ENCODE data around the gene ZC3H4.

ZC3H4 gene

DNA sequence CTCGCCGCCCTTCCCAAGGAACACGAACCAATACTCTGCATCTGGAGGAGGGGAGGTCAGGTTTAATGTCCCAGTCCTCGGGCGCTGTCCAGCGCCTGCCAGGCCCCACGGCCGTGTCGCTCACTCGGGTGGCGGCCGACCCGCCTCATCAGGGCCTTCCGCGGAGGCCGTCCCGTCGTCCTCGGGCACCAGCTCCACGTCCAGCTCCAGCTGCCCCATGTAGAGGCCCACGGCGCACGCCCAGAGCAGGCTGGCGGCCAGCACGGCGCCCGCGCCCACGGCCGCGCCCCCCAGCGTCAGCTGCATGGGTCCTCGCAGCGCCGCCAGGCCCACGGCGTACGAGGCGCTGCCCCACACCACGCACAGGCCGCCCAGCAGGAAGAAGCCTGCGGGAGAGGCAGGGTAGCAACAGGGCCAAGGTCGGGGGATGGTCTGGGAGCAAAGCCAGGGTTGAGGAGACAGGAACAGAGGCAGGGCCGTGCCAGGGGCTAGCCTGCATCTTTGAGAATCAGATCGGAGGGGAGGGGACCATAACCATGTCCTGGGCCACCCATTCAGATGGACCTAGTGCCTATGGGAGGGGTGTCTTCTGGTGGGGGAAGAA, 67.6 kb downstream of the ZC3H4 start:
- no peak for DNase-seq

DNA sequence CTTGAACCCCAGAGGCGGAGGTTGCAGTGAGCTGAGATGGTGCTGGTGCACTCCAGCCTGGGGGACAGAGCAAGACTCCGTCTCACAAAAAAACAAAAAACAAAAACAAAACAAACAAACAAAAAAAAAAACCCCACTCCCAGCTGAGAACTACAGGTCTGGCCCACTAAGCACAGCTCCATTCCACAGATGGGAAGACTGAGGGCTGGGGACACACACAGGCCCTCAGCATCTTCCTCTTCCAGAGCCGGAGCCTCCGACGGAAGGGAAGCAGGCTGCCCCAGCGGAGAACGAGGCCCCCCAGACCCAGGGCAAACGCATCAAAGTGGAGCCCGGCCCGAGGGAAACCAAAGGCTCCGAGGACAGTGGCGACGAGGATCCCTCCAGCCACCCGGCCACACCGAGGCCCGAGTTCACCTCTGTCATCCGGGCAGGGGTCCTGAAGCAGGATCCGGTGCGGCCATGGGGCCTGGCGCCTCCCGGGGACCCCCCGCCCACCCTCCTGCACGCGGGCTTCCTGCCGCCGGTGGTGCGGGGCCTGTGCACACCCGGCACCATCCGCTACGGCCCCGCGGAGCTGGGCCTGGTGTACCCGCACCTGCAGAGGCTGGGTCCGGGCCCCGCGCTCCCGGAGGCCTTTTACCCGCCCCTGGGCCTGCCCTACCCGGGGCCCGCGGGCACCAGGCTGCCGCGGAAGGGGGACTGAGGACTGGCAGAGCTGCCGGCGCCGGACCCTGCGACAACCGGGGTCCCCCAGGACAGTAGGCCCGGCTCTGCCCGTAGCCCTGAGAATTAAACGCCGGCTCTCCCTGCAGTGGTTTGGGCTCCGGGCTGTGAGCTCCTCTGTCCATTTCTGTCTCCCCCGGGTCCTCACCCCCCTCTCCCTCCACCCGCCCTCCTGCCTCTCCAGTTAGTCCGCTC, 68.4 kb downstream of the ZC3H4 start:
- DNase-seq, result no peak

DNA sequence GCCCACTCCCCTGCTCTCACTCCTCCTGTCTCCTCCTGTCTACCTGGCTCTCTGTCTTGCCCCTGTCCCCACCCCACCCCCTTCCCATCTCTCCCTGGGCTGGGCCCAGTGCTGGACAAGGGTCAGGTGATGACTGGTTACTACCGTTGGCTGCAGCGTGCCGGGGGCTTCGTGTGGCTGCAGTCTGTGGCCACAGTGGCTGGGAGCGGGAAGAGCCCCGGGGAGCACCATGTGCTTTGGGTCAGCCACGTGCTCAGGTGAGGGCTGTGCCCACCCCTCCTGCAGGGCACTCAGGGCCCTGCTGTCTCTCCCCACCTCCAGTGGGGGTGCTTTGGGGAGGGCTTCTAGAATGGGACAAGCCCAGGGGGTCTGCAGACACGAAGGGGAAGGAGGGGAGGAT, 72.7 kb downstream of the ZC3H4 start:
- no peak for DNase-seq

DNA sequence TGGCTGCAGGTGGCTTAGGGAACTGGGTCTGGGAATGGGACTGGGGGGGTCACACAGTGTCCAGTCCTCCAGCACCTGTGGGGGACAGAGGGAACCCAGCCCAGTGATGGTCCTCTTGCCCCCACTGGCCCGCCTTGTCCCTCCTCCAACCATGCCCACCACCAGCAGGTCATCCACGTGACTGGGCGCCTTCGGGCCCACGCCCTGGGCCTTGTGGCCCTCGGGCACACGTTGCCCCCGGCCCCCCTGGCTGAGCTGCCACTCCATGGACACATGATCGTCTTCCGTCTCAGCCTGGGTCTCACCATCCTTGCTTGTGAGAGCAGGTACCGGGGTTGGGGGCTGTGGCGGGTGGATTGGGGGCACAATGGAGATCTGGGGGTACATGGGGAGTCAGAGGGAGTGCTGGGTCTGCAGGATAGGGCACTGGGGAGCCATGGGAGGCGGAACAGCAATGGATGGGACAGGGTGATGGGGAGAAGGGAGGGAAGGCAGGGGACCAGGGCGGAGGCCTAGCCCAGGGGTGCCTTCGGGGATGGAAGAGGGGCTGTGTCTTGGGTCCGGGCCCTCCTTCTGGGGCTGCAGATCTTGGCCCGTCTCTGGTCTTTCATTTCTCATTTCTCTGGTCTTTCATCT, 74.2 kb downstream of the ZC3H4 start:
- DNase-seq, result no peak

DNA sequence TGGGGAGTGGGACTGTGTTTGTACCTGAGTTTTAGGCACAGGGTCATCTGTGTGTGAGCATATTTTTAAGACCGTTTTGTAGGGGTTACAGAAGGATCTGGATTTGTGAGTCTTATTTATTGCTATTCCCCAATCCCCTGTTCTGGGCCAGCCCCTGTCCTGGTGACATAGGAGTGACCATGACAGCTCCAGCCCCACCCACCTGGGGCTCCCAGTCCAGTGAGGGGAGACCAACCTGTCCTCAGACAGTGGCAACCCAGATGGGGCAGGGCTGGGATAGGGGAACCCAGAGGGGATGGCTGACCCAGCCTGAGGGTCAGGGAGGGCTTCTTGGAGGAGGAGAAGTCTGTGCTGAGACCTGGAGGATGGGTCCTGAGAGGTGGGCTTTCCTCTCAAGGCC, 75.8 kb downstream of the ZC3H4 start:
- DNase-seq, result no peak

DNA sequence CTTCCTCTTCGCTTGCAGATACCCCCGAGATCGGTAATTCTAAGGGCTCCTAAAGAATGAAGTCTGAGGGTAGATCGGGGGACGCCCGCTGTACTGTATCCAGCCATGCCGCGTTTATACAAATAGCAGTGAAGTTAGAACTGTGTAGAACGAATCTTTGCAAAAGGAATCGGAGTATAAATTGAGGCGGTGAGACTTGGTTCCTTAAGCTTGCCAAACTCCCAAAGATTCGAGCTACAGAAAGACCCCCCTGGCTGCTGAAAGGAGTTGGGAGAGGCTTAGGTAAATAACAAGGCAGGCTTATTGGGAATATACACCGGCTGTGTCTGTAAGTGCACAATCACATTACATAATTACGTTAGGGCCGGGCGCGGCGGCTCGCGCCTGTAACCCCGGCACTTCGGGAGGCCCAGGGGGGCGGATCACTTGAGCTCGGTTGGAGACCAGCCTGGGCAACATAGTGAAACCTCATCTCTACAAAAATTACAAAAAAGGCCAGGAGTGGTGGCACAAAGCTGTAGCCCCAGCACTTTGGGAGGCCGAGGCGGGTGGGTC, 77.4 kb downstream of the ZC3H4 start:
- no peak for DNase-seq

DNA sequence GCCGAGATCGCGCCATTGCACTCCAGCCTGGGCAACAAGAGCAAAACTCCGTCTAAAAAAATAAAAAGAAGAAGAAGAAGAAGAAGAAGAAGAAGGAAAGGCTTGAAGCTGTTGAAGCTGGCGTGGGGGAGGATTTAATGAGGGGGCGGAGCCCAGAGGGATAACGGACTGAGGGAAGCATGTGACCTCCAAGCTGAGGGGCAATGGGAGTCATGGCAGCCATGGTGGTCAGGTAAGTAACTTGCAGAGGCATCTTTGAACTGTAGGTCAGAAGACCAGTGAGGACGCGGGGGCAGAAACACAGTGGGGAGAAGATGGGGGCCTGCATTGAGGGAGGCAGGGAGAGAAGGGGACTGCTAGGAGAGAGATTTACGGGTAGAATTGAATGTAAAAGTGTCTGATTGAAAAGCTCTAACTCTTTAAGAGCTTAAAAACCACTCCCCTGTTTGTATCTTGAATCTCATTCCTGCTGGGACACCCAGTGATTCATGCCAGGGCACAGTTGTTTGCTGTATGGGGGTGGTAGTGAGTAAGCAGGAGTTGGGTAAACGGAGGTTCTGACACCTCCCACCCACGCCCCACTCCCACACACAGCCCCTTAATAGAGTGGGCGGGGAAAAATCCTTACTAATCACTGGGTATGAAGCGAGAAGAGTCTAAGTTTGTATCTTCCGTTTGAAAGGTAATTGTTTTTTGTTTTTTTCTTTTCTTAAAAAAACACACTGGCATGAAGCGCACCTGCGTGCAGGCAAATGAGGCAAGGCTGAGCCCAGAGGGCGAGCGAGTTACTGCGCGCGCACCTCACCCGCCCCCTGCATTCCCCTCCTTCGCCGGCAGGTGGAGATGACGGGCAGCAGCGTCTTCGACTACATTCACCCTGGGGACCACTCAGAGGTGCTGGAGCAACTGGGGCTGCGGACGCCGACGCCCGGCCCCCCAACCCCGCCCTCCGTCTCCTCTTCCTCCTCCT, 78.2 kb downstream of the ZC3H4 start:
- peak; percentile 89 to 95 (median 90) for DNase-seq

DNA sequence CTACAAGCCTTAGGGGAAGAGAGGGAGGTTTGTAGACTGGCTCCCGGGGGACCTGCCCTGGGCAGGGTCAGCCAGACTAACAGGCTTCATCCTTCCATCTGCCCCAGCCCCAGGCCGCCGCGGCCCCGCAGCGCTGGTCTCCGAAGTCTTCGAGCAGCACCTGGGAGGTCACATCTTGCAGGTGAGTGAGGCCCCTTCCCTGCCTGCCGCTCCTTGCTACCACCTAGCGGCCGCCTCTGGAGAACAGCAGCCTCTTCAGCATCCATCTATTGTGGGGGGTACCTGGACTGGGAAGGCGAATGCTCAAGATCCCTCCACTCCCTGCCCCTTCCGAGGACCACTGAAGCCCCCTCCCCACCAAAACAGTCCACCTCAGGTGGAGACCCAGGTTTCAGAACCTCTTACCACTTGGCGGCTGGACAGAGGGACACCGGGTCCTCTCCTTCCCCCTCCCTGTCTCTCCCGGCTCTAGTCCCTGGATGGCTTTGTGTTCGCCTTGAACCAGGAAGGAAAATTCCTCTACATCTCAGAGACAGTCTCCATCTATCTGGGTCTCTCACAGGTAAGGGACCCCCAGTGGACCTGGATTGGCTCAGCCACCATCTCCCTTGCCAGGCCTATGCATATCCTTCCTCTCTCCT, 81.3 kb downstream of the ZC3H4 start:
- peak; percentile 29 to 63 (median 47) for DNase-seq

DNA sequence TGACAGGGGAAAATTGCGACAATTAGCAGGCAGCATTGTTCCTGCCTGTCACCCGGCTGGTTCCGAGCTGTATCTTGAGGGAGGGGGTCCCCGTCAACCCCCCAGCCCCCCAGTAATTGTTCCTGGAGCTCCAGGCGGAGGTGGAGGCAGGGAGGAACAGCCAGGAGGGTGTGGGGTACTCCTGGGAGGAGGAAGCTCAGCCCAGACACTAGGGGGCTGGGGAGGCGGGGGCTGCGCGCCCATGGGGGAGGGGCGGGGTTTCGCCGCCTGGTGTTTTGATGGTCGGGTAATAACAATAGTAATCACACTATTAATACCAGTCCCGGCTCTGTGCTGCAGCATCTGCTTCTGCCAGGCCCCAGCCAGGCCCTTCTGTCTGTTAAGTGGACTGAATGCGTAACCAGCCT, 85.4 kb downstream of the ZC3H4 start:
- no peak for DNase-seq

DNA sequence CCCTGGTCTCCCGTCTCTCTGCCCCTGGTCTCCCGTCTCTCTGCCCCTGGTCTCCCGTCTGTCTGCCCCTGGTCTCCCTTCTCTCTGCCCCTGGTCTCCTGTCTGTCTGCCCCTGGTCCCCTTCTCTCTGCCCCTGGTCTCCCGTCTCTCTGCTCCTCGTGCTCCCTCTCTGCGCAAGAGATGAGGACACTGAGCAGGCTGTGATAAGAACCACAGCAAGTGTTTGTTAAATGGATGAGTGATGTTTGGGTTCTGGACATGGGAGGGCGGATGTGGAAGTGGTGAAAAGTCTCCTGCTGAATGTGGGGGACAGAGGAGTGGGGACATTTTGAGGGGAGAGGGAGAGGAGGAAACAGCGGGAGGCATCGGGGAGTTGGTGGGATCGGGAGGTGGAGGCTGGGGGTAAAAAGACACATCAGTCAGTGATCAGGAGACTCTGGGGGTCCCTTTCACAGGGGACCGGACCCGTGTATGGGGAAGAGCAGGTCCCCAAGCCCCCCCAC, 85.9 kb downstream of the ZC3H4 start:
- DNase-seq, result no peak

DNA sequence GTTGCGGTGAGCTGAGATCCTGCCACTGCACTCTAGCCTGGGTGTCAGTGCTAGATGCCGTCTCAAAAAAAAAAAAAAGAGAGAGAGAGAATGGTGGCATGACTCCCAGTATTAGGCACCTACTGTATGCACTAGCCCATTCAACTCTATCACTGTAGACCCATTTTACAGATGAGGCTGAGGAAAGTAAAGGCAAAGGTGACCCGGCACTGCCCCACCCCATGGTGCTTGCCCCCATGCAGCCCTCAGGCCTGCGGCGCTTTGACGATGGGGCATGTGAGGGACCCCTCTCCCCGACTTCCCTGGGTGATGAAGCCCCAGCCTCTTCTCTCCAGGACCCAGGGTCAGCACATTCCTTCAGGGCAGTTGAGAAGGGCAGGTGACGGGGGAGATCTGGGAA, 86.7 kb downstream of the ZC3H4 start:
- no peak for DNase-seq

DNA sequence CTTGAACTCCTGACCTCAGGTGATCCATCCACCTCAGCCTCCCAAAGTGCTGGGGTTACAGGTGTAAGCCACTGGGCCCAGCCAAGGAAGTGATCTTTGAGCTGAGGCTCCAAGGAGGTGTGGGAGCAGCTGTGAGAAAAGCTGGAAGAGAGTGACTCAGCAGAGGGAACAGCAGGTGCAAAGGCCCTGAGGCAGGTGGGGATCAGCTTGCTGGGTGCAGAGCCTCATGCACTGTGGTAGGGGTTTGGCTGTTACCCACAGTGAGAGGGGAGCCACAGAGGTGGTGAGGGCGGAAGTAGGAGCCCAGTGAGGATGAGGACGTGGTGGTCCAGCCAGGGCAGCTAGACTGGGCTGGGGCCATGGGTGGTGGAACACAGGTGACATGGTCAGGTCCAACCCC, 87.4 kb downstream of the ZC3H4 start:
- DNase-seq, result no peak

DNA sequence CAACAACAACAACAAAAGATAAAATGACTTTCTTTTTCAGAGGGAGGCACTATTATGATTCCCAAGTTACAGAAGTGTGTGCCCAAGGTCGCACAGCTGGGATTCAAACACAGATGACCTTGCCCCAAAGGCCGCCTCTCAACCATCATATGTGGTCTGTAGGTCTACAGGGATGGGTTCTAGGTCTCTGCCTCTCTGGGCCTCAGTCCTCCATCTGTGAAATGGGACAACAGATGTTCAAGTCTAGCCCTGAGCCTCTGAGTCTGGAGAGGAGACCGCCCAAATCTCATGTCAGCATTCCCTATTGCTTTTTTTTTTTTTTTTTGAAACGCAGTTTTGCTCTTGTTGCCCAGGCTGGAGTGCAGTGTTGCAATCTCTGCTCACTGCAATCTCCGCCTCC, 89.1 kb downstream of the ZC3H4 start:
- DNase-seq, result no peak

DNA sequence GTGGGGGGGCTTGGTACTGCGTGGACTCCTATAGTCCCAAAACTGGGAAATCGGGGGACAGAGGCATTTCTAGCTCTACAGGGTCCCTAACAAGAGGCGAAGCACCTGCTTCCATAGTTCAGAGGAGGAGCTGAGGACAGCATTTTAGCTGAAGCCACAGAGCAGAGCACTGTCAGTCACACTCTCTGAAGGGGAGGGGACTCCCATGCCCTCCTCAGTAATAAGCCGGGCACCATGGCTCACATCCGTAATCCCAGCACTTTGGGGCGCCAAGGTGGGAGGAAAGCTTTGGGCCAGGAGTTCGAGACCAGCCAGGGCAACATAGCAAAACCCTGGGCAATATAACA, 90.2 kb downstream of the ZC3H4 start:
- no peak for DNase-seq

DNA sequence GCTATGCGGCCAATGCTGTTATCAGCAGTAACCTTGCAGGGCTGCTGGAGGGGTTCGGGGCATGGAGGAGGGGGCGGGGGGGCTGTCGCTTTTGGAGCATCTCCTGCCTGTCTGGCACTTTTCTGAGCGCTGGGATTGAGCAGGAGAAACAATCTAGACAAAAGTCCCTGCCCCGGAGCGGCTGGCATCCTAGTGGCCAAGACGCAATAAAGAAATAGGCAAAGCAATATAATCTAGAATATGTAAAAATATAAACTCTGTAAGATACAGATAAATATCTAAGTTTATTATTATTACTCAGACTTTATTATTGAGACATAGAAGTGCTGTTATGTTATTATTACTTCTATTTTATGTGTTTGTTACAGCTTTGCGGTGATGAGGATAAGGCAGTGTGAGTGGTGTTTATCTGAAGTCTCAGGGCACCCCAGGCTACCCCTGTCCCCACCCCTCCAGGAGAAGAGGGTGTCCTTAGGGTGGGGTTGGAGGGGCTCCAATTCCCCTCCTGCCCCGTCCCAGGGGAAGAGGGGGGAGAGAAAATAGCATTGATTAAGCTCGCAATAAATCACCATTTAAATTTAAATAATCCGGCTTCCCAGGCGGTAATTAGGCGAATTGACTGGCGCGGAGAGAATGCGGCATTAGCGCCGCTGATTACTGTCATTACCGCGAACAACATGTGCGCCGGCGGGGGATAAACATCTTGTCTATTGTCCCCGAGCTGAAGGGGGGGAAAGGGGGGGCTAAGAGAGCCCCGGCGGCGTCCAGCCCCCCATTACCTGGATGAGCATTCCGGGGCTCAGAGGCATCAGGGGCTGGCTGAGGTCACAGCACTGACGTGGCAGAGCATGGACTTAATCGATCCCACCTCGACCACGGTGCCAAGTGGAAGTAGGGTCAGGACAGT, 90.8 kb downstream of the ZC3H4 start:
- DNase-seq, result no peak

DNA sequence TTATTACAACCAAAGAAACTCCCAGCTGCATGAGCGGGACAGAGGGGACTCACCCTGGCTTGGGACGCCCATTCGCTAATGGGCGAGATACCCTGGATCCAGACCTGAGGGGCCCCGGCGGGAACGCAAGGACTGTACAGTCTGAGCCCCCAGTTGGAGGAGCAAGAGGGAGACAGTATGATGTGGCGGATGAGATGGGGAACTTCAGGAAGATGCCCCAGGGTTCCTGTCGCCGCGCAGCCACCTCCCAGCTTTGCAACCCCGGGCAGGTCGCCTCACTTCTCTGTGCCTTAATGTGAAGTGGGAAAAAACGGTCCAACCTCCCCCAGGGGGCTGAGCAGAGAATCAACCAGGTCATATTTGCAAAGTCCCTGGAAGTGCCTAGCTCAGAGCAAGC, 91.4 kb downstream of the ZC3H4 start:
- DNase-seq, result no peak

DNA sequence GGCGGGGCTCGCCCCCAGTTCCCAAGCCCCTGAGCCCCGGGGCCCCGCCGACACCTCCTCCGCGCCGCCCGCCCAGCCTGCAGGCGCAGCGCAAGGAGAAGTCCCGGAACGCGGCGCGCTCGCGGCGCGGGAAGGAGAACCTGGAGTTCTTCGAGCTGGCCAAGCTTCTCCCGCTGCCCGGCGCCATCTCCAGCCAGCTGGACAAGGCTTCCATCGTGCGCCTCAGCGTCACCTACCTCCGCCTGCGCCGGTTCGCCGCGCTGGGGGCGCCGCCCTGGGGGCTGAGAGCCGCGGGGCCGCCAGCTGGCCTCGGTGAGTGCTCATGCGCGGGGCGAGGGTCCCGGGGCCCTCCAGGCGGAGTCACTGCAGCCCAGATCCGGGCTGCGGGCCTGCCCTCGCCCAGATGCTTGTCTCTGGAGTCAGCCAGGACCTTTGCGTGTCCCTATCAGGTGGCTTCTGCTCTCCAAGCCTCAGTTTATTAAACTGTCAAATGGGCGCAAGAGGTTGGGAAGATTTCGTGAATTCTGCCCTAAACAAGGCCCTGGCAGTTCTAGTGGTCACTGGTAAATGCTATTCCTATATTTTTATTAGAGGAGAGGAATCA, 91.9 kb downstream of the ZC3H4 start:
- DNase-seq, result no peak

DNA sequence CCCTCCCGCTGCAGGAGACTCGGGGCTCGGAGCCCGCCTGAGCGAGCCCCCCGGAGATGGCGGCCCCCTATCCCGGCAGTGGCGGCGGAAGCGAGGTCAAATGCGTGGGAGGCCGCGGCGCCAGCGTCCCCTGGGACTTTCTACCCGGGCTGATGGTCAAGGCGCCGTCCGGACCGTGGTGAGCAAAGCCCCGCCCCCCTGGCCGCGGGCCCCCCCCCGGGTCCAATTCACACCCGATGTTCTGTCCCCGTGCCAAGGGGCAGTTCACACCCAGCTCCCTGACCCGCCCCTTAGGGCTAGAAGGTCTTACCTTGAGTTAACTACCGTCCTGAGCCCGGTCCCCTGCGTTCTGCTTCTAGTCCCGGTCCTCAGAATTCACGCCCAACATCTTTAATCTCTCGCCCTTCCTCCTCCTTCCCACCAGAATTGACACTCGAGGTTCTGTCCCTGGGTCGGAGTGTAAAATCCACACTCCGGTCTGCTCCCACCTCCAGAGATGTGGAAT, 92.5 kb downstream of the ZC3H4 start:
- no peak for DNase-seq

DNA sequence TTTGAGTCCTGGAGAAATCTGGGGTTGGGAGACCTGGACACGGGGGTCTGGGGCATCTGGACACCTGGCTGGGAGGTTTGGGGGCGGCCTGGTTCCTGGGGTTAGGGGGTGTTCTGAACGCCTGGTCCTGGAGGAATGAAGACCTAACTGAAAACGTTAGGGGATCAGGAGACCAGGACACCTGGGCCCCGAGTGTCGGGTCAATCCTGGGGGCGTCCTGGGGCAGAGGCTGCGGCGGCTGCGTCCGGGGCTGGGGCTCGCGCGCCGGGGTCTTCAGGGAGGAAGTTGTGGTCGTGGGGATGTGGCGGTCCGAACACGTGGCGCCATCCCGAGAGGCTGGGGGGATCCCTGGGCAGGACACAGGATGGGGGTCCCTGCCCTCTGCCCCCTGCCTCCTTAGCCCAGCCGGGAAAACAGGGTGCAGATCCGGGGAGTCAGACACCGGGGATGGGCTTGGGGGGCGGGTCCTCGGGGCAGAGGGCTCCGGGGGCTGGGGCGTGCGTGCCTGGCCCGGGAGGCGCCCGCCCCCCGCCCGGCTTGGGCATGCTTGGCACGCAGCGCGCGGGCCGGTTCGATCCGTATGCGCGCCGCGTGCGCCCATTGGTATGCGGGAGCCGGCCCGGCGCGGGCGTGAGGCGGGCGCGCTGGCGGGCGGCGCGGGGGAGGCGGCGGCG, 93.3 kb downstream of the ZC3H4 start:
- DNase-seq, result no peak
